GM12891 (cell line): ENCODE data around the gene TACC3.

Experiments
- POLR2A ChIP-seq: IDR thresholded peaks from 2 replicates; pipeline ENCODE4 v1.6.1; 2011; ENCODE audit warnings: low read depth, low read length, control low read depth
- POLR2AphosphoS5 ChIP-seq: IDR thresholded peaks from 2 replicates; pipeline ENCODE4 v1.6.1; 2011; ENCODE audit warnings: low read depth, low read length, control low read depth
- POU2F2 ChIP-seq: IDR thresholded peaks from 2 replicates; pipeline ENCODE4 v1.6.1; 2011; ENCODE audit warnings: low read depth, mild to moderate bottlenecking, control low read depth, low read length, moderate library complexity
- SPI1 ChIP-seq: IDR thresholded peaks from 2 replicates; pipeline ENCODE4 v1.6.1; 2011; ENCODE audit warnings: low read depth, low read length, control low read depth
- TAF1 ChIP-seq: IDR thresholded peaks from 2 replicates; pipeline ENCODE4 v1.6.1; 2011; ENCODE audit warnings: low read depth, low read length, control low read depth

DNA sequence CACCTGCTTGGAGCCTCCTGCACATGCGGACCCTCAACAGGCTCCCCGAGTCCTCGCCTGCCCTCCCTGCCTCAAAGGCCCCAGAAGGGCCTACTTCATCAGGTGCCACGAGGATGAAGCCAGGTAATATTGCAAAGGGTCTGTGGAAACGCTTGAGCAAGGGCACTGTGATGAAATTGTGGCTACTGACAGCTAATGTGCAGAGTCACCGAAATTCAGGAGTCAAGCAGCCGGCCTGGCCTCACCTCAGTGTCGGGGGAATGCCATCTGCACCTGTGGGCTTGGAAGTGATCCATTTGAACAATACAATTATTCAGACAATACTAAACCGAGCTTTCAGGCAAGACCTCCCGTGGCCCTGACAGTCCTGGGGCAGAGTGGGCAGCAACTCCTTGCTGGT is 68.7 kb downstream of the TACC3 start:
- TF ChIP-seq POLR2AphosphoS5 (no peak), TAF1 (no peak), SPI1 (no peak), POLR2A (no peak), POU2F2 (no peak)
